Measurements from ENCODE around the gene CHD9.

DNA sequence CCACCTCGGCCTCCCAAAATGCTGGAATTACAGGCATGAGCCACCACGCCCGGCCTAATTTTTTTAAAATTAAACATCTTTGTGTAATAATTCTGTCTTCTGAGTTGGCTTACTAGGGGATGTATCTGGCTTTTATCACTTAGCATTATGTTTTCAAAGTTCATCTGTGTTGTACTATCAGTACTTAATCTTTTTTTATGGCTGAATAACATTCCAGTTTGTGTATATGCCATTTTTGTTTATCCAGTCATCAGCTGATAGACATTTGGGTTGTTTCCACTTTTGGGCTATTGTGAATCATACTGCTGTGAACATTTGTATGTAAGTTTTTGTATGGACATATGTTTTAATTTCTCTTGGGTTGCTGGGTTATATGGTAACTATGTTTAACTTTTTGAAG, 69.0 kb downstream of the CHD9 start:
- TF ChIP-seq, protein P1, sequence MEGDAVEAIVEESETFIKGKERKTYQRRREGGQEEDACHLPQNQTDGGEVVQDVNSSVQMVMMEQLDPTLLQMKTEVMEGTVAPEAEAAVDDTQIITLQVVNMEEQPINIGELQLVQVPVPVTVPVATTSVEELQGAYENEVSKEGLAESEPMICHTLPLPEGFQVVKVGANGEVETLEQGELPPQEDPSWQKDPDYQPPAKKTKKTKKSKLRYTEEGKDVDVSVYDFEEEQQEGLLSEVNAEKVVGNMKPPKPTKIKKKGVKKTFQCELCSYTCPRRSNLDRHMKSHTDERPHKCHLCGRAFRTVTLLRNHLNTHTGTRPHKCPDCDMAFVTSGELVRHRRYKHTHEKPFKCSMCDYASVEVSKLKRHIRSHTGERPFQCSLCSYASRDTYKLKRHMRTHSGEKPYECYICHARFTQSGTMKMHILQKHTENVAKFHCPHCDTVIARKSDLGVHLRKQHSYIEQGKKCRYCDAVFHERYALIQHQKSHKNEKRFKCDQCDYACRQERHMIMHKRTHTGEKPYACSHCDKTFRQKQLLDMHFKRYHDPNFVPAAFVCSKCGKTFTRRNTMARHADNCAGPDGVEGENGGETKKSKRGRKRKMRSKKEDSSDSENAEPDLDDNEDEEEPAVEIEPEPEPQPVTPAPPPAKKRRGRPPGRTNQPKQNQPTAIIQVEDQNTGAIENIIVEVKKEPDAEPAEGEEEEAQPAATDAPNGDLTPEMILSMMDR (IDR thresholded peaks at IDR 0.05; ENCODE audit: low read length), result no peak
- TF ChIP-seq EZH2 (optimal IDR thresholded peaks at IDR 0.05; ENCODE audit: low read depth, low read length) (no peak), EZH2phosphoT487 (IDR thresholded peaks at IDR 0.05; ENCODE audit: low read length) (no peak)

All from MM.1S (cell line).